Epithelial cell of proximal tubule (primary cell): Measurements from ENCODE around the gene POU2AF1. TPM values are rescaled to one million over a fixed set of nuclear protein-coding genes. Genes with fewer than 3 reads are reported as not detected.

Source experiments
- DNase-seq: peaks from one replicate; pipeline ENCODE4 v3.0.0-alpha.2; 2011; ENCODE audit warnings: low read depth
- H3K4me3 ChIP-seq: 2 replicates; pipeline ENCODE4 v1.5.1; 2011; ENCODE audit warnings: low read depth, mild to moderate bottlenecking, low read length
- CTCF ChIP-seq: conservative IDR thresholded peaks from 2 replicates; pipeline ENCODE4 v1.5.1; 2012; ENCODE audit warnings: low read depth, mild to moderate bottlenecking, low read length
- total RNA-seq: library from RNA; depleted of rRNA; stranded (reverse); fragments of >200 nt; gene quantifications from 2 replicates; pipeline ENCODE4 v1.2.3, GENCODE V29; 2015

The POU2AF1 gene
- not detected in 2 replicates for total RNA-seq

DNA sequence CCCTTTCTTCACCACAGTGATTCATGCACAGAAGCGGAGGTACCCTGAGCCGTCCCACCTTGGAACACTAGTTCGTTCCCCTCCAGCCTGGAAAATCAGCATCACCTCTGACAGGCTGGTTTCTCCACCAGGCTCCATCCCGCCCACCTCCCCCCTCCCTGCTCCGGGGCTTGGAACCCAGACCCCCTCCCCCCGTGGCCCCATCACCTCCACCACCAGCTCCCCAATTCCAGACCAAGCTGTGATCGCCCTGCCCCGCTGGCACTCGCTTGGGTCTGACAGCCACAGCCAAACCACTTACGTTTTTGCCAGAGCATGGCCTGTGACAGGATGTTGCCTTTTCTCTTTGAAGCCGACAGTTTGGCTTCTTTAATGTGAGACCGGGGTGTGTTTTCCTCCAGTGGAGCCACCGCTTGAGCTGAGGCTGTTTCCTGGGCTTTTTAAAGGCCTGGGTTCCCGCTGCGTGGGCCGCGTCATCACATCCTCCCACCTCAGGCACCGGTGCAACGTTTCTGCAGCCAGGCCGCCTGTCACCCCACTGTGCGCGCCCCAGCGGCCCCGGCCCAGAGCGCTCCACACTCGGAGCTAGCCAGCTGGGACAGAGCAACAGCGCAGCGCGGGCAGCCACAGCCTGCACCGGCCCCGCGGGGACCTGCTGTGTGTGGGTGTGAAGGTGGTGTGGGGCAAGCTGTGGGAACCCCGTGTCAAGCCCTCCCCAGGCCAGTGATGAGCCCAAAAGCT, at the start of gene POU2AF1:
POU2AF1 (minus strand) TSS at position 415 of the 741 bp plus-strand sequence; CDS start at position 317, 98 bp downstream.
- no peak within 1 kb of the TSS for H3K4me3 ChIP-seq
- no peak for TF ChIP-seq CTCF
- no peak for DNase-seq

- no peak for DNase-seq
- H3K4me3 ChIP-seq = no peak overlapping the region
- TF ChIP-seq CTCF = no peak
These were observed 49.2 kb upstream of the POU2AF1 start for GRCh38 chr11:111428113-111428876.

GRCh38 chr11:111427471-111427912, 48.4 kb upstream of the POU2AF1 start:
- no peak for TF ChIP-seq CTCF
- no peak overlapping the region for H3K4me3 ChIP-seq
- no peak for DNase-seq

DNA sequence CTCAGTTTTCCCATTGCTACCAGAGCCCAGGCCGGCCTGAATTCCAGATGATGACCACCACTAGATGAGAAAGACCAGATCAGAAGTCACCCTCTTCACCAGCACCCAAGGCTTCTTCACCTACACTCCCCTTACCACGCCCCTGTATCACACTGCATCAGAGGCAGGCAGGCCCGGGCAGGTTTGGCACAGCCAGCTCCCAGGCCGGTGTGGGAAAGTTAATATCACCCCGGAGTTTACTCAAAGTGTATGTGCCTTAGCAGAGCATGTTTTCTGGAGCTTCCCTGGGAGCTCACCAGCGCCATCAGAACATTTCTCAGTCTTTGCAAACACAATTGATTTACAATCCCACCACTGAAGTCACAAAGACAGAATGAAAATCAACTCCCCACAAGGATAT, 47.5 kb upstream of the POU2AF1 start:
- H3K4me3 ChIP-seq = no peak overlapping the region
- DNase-seq = no peak
- no peak for TF ChIP-seq CTCF

DNA sequence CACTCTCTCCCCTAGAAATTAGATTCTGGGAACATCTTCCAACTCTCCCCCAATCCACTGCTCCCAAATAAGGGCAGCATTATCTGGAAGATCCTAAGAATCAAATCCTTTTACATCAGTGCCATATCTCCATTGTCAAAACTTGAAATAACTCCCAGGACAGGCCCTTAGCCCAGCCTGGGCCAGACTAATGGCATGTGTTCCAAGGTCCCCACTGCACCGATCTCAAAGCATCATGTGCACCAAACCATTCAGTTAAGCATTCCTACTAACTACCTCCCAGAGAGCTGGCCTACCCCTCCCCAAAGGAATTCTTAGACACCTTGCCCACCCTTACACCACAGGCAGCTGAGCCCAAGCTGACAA, 44.2 kb upstream of the POU2AF1 start:
- DNase-seq = no peak
- TF ChIP-seq CTCF = no peak
- no peak overlapping the region for H3K4me3 ChIP-seq

DNA sequence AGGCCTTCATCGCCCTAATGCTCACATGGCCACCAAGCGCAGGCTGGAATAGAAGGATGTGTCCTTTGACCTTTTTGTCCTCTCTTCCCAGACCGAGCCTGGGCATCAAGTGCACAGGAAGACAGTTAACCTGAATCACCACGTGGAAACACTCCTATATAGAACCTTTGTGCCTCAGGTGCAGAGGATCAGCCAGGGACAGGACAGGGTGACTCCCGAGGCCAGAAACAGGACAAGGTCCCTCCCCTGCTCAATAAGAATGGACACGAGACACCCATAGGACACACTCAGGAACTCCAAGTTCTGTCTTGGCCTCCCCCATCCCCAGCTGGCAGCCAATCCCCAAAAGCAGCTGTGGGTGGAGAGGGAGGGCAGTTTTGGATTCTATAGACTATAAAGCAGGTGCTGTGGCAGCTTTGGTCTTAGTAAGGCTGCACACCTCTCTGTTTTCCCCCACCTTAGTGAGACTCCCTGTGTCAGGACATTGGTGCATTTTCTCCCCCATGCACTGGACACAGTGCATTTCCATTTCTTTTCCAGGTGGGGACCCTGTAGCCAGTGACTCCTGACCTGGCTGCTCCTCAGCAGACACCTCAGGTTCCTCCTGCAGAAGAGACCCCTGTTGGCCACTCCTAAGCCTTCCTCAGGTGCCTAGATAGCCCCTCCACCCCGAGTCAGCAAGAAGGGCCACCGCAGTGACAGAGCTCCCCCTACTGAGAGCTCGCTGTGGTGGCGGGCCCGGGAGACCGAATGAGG, 43.6 kb upstream of the POU2AF1 start:
- H3K4me3 ChIP-seq = no peak overlapping the region
- TF ChIP-seq CTCF = peak; percentile 86
- no peak for DNase-seq
